ENCODE measurements around the gene ACOT11. TPM values are rescaled to one million over a fixed set of nuclear protein-coding genes. Genes with fewer than 3 reads are reported as not detected.

The ACOT11 gene
- total RNA-seq, 2 donors from 2014 or later: 5.6 to 6.0 TPM

DNA sequence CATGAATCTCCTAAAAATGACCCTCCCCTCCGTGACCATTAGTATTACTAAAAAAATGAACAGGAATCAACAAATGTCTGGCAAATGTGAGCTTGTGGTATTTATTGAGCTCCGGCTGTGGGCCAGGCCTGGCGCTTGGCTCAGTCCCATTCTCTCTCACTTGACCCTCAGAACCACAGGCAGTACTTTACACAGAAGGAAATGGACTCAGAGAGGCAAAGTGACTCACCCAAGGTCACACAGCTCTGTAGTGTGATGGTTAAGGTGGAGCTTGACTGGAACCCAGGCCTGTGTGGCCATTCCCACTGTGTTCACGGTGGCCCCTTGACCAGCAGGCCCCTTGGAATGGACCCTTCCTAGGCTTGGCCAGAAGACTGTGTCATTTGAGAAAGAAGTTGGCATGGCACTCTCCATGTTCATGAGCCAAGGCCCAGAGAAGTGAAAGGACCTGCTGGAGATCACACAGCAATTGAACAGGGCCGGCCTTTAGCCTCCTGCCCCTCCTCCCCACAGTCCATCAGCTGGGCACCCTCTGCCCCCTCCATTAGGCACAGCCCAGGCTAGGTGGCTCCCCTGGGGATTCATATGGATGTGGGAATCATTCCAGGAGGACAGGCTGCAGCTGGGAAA lies 43.2 kb downstream of the ACOT11 start:
- TF ChIP-seq, protein P1, sequence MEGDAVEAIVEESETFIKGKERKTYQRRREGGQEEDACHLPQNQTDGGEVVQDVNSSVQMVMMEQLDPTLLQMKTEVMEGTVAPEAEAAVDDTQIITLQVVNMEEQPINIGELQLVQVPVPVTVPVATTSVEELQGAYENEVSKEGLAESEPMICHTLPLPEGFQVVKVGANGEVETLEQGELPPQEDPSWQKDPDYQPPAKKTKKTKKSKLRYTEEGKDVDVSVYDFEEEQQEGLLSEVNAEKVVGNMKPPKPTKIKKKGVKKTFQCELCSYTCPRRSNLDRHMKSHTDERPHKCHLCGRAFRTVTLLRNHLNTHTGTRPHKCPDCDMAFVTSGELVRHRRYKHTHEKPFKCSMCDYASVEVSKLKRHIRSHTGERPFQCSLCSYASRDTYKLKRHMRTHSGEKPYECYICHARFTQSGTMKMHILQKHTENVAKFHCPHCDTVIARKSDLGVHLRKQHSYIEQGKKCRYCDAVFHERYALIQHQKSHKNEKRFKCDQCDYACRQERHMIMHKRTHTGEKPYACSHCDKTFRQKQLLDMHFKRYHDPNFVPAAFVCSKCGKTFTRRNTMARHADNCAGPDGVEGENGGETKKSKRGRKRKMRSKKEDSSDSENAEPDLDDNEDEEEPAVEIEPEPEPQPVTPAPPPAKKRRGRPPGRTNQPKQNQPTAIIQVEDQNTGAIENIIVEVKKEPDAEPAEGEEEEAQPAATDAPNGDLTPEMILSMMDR (conservative IDR thresholded peaks at IDR 0.05): no peak
- Histone ChIP-seq H3K4me3 (ENCODE audit: low read length) (no peak overlapping the region), H3K27ac (ENCODE audit: low read depth, low read length) (no peak overlapping the region), H3K9me3 (ENCODE audit: control insufficient read depth, low read length) (no peaks in the 10 kb centered on the region), H3K4me1 (ENCODE audit: control insufficient read depth, insufficient read depth, low read length) (no peaks in the 10 kb centered on the region), H3K27me3 (ENCODE audit: control insufficient read depth, insufficient read depth, low read length, poor library complexity, severe bottlenecking) (no peaks in the 10 kb centered on the region), H3K36me3 (ENCODE audit: control insufficient read depth, insufficient read depth, low read length) (no peaks in the 10 kb centered on the region), H3K9ac (ENCODE audit: extremely low read depth, low read length, poor library complexity, severe bottlenecking) (no peak overlapping the region)
- Mint-ChIP-seq H3K27me3 (ENCODE audit: insufficient read depth) (no peaks in the 10 kb centered on the region), H3K9me3 (no peaks in the 10 kb centered on the region), H3K4me1 (peaks cover 5% of the 10 kb centered on the region), H3K27ac (no peak overlapping the region), H3K36me3 (ENCODE audit: low read depth) (peaks cover 2% of the 10 kb centered on the region), H3K4me3 (no peak overlapping the region)
- DNase-seq: no peak
- WGBS, 2 experiments (ENCODE audit: insufficient coverage in 1 of 2, insufficient read length in 1 of 2): 71 to 90% methylated on average over 1 to 5 of the region's 5 CpGs

DNA sequence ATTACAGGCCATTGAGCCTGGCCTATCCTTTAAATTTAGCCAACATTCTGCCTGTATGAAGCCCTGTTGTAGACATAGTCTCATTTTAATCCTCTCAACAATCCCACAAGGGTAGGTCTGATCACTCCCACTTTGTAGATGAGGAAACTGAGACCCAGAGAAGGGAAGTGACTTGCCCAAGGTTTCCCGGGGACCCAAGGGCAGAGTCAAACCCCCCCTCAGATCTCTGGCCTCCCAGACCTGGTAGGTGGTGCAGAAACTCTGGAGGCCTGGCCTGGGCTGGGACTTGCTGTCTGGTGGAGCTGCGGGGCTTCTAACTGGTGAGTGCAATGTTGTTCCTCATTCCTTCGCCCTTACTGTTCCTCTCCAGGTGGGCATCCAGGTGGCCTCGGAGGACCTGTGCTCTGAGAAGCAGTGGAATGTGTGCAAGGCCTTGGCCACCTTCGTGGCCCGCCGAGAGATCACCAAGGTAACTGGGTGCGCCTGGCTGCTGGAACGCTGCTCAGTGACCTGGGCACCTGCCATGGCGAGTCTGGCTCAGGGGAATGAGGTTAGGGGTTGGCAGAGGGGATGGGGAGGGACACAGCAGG lies 45.6 kb downstream of the ACOT11 start:
- Histone ChIP-seq H3K4me1 (ENCODE audit: control insufficient read depth, insufficient read depth, low read length) (no peaks in the 10 kb centered on the region), H3K4me3 (ENCODE audit: low read length) (no peak overlapping the region), H3K9ac (ENCODE audit: extremely low read depth, low read length, poor library complexity, severe bottlenecking) (no peak overlapping the region), H3K36me3 (ENCODE audit: control insufficient read depth, insufficient read depth, low read length) (no peaks in the 10 kb centered on the region), H3K27me3 (ENCODE audit: control insufficient read depth, insufficient read depth, low read length, poor library complexity, severe bottlenecking) (no peaks in the 10 kb centered on the region), H3K9me3 (ENCODE audit: control insufficient read depth, low read length) (no peaks in the 10 kb centered on the region), H3K27ac (ENCODE audit: low read depth, low read length) (no peak overlapping the region)
- DNase-seq: no peak
- Mint-ChIP-seq H3K9me3 (no peaks in the 10 kb centered on the region), H3K36me3 (ENCODE audit: low read depth) (peaks cover under 1% of the 10 kb centered on the region), H3K27me3 (ENCODE audit: insufficient read depth) (no peaks in the 10 kb centered on the region), H3K4me3 (no peak overlapping the region), H3K4me1 (peaks cover 5% of the 10 kb centered on the region), H3K27ac (no peak overlapping the region)
- TF ChIP-seq, protein P1 (conservative IDR thresholded peaks at IDR 0.05): no peak
- 91 to 93% methylated on average over 2 to 10 of the region's 10 CpGs for WGBS, 2 experiments (ENCODE audit: insufficient coverage in 1 of 2, insufficient read length in 1 of 2)

DNA sequence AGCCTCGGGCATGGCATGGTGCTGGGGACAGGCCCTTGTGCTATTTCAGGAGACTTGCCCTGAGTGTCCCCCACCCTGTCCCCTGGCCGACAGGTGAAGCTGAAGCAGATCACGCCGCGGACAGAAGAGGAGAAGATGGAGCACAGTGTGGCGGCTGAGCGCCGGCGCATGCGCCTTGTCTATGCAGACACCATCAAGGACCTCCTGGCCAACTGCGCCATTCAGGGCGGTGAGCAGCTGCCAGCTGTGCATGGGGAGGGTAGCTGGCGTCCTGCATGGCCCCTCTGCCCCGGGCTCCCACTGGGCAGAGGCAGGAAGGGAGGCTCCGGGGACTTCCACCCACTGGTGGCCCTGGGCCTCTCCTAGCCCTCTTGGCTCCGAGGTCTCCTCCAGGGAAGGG lies 46.4 kb downstream of the ACOT11 start:
- DNase-seq: no peak
- Histone ChIP-seq H3K27me3 (ENCODE audit: control insufficient read depth, insufficient read depth, low read length, poor library complexity, severe bottlenecking) (no peaks in the 10 kb centered on the region), H3K9ac (ENCODE audit: extremely low read depth, low read length, poor library complexity, severe bottlenecking) (no peak overlapping the region), H3K9me3 (ENCODE audit: control insufficient read depth, low read length) (no peaks in the 10 kb centered on the region), H3K27ac (ENCODE audit: low read depth, low read length) (no peak overlapping the region), H3K4me1 (ENCODE audit: control insufficient read depth, insufficient read depth, low read length) (no peaks in the 10 kb centered on the region), H3K4me3 (ENCODE audit: low read length) (no peak overlapping the region), H3K36me3 (ENCODE audit: control insufficient read depth, insufficient read depth, low read length) (no peaks in the 10 kb centered on the region)
- 94 to 95% methylated on average over 13 to 16 of the region's 16 CpGs for WGBS, 2 experiments (ENCODE audit: insufficient coverage in 1 of 2, insufficient read length in 1 of 2)
- Mint-ChIP-seq H3K4me1 (peaks cover 5% of the 10 kb centered on the region), H3K4me3 (no peak overlapping the region), H3K9me3 (no peaks in the 10 kb centered on the region), H3K27ac (no peak overlapping the region), H3K36me3 (ENCODE audit: low read depth) (no peaks in the 10 kb centered on the region), H3K27me3 (ENCODE audit: insufficient read depth) (no peaks in the 10 kb centered on the region)
- TF ChIP-seq, protein P1 (conservative IDR thresholded peaks at IDR 0.05): no peak

Data from endodermal cell (in vitro differentiated cells).